Upper lobe of right lung (tissue), 1 donor: ENCODE measurements around the gene TSPEAR. TPM values are rescaled to one million over a fixed set of nuclear protein-coding genes. Genes with fewer than 3 reads are reported as not detected.

Source experiments
- ATAC-seq: fragments of 200-7000 bp; cut with Tn5 transposase; one replicate; pipeline ENCODE4 v1.9.1; 2020; ENCODE audit warnings: mild to moderate bottlenecking, moderate library complexity
- DNase-seq: peaks from one replicate; pipeline ENCODE4 v3.0.0-alpha.2; 2020
- H3K27ac ChIP-seq: fragments of 200-600 bp; one replicate; pipeline ENCODE4 v1.8.0; 2022
- H3K27me3 ChIP-seq: fragments of 200-600 bp; one replicate; pipeline ENCODE4 v1.8.0; 2022; ENCODE audit warnings: mild to moderate bottlenecking
- H3K36me3 ChIP-seq: fragments of 200-600 bp; one replicate; pipeline ENCODE4 v1.8.0; 2022
- H3K4me1 ChIP-seq: fragments of 200-600 bp; one replicate; pipeline ENCODE4 v1.8.0; 2022
- H3K4me3 ChIP-seq: fragments of 200-600 bp; one replicate; pipeline ENCODE4 v1.8.0; 2022; ENCODE audit warnings: mild to moderate bottlenecking
- H3K9me3 ChIP-seq: fragments of 200-600 bp; one replicate; pipeline ENCODE4 v1.8.0; 2022
- intact Hi-C: fragments of 100-400 bp; cut with DNase I; formaldehyde crosslinking; loops from one replicate; pipeline ENCODE4 v1.11.0; 2022
- total RNA-seq: library from RNA; stranded (reverse); fragmentation: NEBNext Ultra II Directional; extraction: Animal tissue kit (Norgen Biotek cat#: 25700); gene quantifications from one replicate; pipeline ENCODE4 v1.2.1, GENCODE V29; 2021
- TF ChIP-seq, protein P1 (sequence below): fragments of 200-600 bp; IDR thresholded peaks from one replicate; pipeline ENCODE4 v1.8.0; 2022; ENCODE audit warnings: antibody characterized with exemption
- donor health status: DM: no; HTN: yes; CAD: no; lungs with severe emphysema.

TSPEAR gene
- total RNA-seq, 1 donor from 2014 or later = 0.23 TPM

DNA sequence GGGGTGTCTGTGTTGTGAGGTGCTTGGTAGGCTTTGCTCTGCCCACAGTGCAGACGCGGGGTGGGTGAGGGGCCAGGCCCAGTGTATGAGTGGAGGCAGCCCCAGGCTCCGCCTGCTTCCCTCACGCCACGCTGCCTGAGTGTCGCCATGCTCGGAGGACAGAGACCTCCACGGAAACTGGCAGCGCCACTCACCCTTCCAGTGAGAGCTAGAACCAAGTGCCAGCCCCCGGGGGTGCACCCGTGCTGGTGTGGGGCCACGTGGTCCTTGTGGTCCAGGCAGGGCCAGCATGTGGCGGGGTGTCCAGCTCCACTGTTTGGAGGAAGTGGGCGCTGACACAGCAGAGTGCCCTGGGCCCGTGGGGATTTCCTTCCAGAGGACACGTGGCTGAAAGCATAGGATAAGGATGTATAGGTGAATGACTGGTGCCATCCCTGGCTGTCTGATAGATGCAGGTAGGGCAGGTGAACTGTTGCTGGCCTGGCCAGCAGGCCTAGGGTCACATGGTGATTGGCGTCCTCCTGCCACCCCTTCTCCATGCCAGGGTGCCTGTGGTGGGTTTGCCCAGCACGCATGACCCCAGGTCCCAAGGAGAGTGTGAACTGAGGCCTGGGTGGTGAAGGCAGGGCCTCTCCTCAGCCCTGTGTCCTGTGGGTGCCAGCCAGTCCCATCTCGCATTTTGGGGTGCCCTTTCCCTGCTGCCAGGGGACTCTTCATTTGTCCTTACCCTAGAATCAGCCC, 252.2 kb downstream of the TSPEAR start:
- no peaks in the 10 kb centered on the region for H3K9me3 ChIP-seq
- TF ChIP-seq, protein P1, sequence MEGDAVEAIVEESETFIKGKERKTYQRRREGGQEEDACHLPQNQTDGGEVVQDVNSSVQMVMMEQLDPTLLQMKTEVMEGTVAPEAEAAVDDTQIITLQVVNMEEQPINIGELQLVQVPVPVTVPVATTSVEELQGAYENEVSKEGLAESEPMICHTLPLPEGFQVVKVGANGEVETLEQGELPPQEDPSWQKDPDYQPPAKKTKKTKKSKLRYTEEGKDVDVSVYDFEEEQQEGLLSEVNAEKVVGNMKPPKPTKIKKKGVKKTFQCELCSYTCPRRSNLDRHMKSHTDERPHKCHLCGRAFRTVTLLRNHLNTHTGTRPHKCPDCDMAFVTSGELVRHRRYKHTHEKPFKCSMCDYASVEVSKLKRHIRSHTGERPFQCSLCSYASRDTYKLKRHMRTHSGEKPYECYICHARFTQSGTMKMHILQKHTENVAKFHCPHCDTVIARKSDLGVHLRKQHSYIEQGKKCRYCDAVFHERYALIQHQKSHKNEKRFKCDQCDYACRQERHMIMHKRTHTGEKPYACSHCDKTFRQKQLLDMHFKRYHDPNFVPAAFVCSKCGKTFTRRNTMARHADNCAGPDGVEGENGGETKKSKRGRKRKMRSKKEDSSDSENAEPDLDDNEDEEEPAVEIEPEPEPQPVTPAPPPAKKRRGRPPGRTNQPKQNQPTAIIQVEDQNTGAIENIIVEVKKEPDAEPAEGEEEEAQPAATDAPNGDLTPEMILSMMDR = no peak
- no peak overlapping the region for H3K27ac ChIP-seq
- no peak overlapping the region for H3K4me3 ChIP-seq
- H3K27me3 ChIP-seq = no peaks in the 10 kb centered on the region
- DNase-seq (peak; percentile 58), ATAC-seq (no peak)
- intact Hi-C loops = no loop called here
- peaks cover 6% of the 10 kb centered on the region for H3K4me1 ChIP-seq
- H3K36me3 ChIP-seq = no peaks in the 10 kb centered on the region

GRCh38 chr21:44456915-44457736, 254.2 kb downstream of the TSPEAR start:
- Histone ChIP-seq H3K9me3 (no peaks in the 10 kb centered on the region), H3K36me3 (no peaks in the 10 kb centered on the region), H3K27me3 (no peaks in the 10 kb centered on the region), H3K4me3 (no peak overlapping the region), H3K27ac (no peak overlapping the region), H3K4me1 (peaks cover 6% of the 10 kb centered on the region)
- DNase-seq (peak; percentile 64), ATAC-seq (no peak)
- TF ChIP-seq, protein P1 = no peak
- intact Hi-C loops = no loop called here

DNA sequence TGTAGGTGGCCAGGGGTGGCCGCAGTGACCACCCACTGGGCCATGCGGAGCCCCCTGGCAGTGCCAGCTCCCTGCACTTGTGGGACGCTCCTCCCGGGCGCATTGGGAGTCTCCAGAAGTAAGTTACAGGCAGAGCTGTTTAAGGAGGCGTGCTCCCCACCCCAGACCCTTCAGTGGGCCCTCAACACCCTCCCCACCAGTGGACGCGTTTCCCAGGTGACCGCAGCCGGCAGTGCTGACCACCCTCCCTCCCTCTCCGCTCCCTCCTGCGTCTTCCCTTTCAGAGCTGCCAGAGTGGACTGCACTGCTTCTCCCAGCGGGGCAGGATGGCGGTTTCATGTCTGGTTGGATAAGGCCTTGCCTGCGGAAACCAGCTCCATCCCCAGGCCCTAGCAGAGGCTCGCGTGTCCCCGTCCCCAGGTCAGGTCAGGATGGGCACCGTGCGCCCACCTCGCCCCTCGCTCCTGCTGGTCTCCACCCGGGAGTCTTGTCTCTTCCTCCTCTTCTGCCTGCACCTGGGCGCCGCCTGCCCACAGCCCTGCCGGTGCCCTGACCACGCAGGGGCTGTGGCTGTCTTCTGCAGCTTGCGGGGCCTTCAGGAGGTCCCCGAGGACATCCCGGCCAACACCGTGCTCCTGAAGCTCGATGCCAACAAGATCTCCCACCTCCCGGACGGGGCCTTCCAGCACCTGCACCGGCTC, 255.0 kb downstream of the TSPEAR start:
- no peaks in the 10 kb centered on the region for H3K9me3 ChIP-seq
- peaks cover 6% of the 10 kb centered on the region for H3K4me1 ChIP-seq
- H3K36me3 ChIP-seq = no peaks in the 10 kb centered on the region
- H3K4me3 ChIP-seq = peak overlapping the region; percentile 65
- ATAC-seq (no peak), DNase-seq (no peak)
- H3K27ac ChIP-seq = no peak overlapping the region
- intact Hi-C loops = no loop called here
- no peaks in the 10 kb centered on the region for H3K27me3 ChIP-seq
- TF ChIP-seq, protein P1 = no peak

DNA sequence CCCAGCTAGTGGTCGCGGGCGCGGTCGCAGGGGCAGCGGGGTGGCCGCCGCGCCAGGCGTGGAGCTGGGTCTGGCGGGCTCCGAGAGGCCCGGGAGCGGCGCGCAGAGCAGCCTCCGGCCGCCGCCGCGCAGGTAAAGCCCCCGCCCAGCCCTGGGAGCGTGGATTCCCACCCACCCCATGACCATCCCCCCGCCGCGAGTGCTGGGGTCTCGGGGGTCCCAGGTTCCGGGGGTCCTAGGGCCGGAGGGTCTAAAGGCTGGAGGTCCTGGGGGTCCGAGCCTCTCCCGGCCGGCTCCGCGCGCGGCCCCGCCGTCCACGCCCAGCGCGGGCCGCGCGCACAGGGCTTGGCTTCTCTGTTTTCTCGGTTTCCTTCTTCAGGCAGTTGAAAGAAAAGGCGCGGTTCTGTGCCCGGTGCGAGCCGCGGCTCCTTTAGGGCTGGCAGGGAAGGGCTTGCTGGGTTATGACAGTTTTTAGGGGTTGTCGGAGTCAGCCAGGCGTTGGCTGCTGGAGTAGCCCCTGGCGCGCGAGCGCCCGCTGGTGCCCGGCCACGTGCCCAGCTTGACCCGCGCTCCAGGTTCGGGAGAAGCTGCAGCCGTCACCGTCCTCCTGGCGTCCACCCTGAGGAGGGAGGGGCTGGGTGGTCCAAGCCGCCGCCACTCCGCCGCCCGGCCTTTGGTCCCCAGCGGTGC, 255.7 kb downstream of the TSPEAR start:
- Histone ChIP-seq H3K27ac (no peak overlapping the region), H3K27me3 (no peaks in the 10 kb centered on the region), H3K36me3 (no peaks in the 10 kb centered on the region), H3K4me1 (peaks cover 6% of the 10 kb centered on the region), H3K4me3 (peak overlapping the region; percentile 65), H3K9me3 (no peaks in the 10 kb centered on the region)
- DNase-seq (peak; percentile 85), ATAC-seq (peak; percentile 64)
- intact Hi-C loops = no loop called here
- TF ChIP-seq, protein P1 = peak; percentile 23
